HEK293 (cell line): ENCODE data around the gene WDR6.

Experiments used
- BCL11B ChIP-seq: fragments of 450-650 bp; formaldehyde crosslinking; IDR thresholded peaks from 2 replicates; pipeline ENCODE4 v1.5.1; 2016; ENCODE audit warnings: low read depth, missing biosample characterization, missing genetic modification characterization
- HOXC10 ChIP-seq: sonication (generic); formaldehyde crosslinking; IDR thresholded peaks from 2 replicates; pipeline ENCODE4 v1.8.1; 2023; ENCODE audit warnings: mild to moderate bottlenecking, missing genetic modification reagents
- KLF8 ChIP-seq: fragments of 450-650 bp; formaldehyde crosslinking; IDR thresholded peaks from 2 replicates; pipeline ENCODE4 v1.5.1; 2016; ENCODE audit warnings: missing biosample characterization, missing genetic modification characterization
- OSR2 ChIP-seq: fragments of 450-650 bp; formaldehyde crosslinking; IDR thresholded peaks from 2 replicates; pipeline ENCODE4 v1.5.1; 2016; ENCODE audit warnings: missing biosample characterization, missing genetic modification characterization
- PRDM6 ChIP-seq: fragments of 450-650 bp; formaldehyde crosslinking; IDR thresholded peaks from 2 replicates; pipeline ENCODE4 v1.5.1; 2017; ENCODE audit warnings: missing biosample characterization, missing genetic modification characterization
- TSHZ1 ChIP-seq: fragments of 450-650 bp; formaldehyde crosslinking; IDR thresholded peaks from 2 replicates; pipeline ENCODE4 v1.5.1; 2016; ENCODE audit warnings: missing biosample characterization, missing genetic modification characterization, borderline replicate concordance
- WT1 ChIP-seq: fragments of 450-650 bp; formaldehyde crosslinking; IDR thresholded peaks from 2 replicates; pipeline ENCODE4 v1.5.1; 2016; ENCODE audit warnings: missing biosample characterization, missing genetic modification characterization
- ZBTB17 ChIP-seq: fragments of 450-650 bp; formaldehyde crosslinking; IDR thresholded peaks from 2 replicates; pipeline ENCODE4 v1.5.1; 2016; ENCODE audit warnings: missing biosample characterization, missing genetic modification characterization
- ZBTB20 ChIP-seq: fragments of 450-650 bp; formaldehyde crosslinking; IDR thresholded peaks from 2 replicates; pipeline ENCODE4 v1.5.1; 2016; ENCODE audit warnings: missing biosample characterization, missing genetic modification characterization
- ZFP37 ChIP-seq: fragments of 450-650 bp; formaldehyde crosslinking; IDR thresholded peaks from 2 replicates; pipeline ENCODE4 v1.5.1; 2016; ENCODE audit warnings: missing biosample characterization, missing genetic modification characterization
- ZNF133 ChIP-seq: fragments of 450-650 bp; formaldehyde crosslinking; IDR thresholded peaks from 2 replicates; pipeline ENCODE4 v1.5.1; 2016; ENCODE audit warnings: missing biosample characterization, missing genetic modification characterization
- ZNF18 ChIP-seq: fragments of 450-650 bp; formaldehyde crosslinking; IDR thresholded peaks from 2 replicates; pipeline ENCODE4 v1.5.1; 2016; ENCODE audit warnings: missing biosample characterization, missing genetic modification characterization
- ZNF214 ChIP-seq: fragments of 450-650 bp; formaldehyde crosslinking; IDR thresholded peaks from 2 replicates; pipeline ENCODE4 v1.5.1; 2017; ENCODE audit warnings: missing biosample characterization, mild to moderate bottlenecking, missing genetic modification characterization, borderline replicate concordance
- ZNF280D ChIP-seq: fragments of 450-650 bp; formaldehyde crosslinking; IDR thresholded peaks from 2 replicates; pipeline ENCODE4 v1.5.1; 2016; ENCODE audit warnings: missing biosample characterization, missing genetic modification characterization
- ZNF404 ChIP-seq: fragments of 450-650 bp; formaldehyde crosslinking; IDR thresholded peaks from 2 replicates; pipeline ENCODE4 v1.5.1; 2017; ENCODE audit warnings: missing biosample characterization, missing genetic modification characterization
- ZNF48 ChIP-seq: fragments of 450-650 bp; formaldehyde crosslinking; IDR thresholded peaks from 2 replicates; pipeline ENCODE4 v1.5.1; 2016; ENCODE audit warnings: missing biosample characterization, missing genetic modification characterization
- ZNF501 ChIP-seq: fragments of 450-650 bp; formaldehyde crosslinking; IDR thresholded peaks from 2 replicates; pipeline ENCODE4 v1.5.1; 2016; ENCODE audit warnings: missing biosample characterization, missing genetic modification characterization
- ZNF518A ChIP-seq: fragments of 450-650 bp; formaldehyde crosslinking; conservative IDR thresholded peaks from 2 replicates; pipeline ENCODE4 v1.5.1; 2016; ENCODE audit warnings: low read depth, missing biosample characterization, missing genetic modification characterization
- ZNF585B ChIP-seq: fragments of 450-650 bp; formaldehyde crosslinking; IDR thresholded peaks from 2 replicates; pipeline ENCODE4 v1.5.1; 2016; ENCODE audit warnings: missing biosample characterization, missing genetic modification characterization
- ZNF626 ChIP-seq: fragments of 450-650 bp; sonication (Bioruptor Pico); formaldehyde crosslinking; IDR thresholded peaks from 2 replicates; pipeline ENCODE4 v1.5.1; 2018; ENCODE audit warnings: missing biosample characterization, missing genetic modification characterization, inconsistent platforms
- ZNF692 ChIP-seq: fragments of 450-650 bp; formaldehyde crosslinking; IDR thresholded peaks from 2 replicates; pipeline ENCODE4 v1.5.1; 2016; ENCODE audit warnings: missing biosample characterization, missing genetic modification characterization
- ZNF701 ChIP-seq: fragments of 450-650 bp; formaldehyde crosslinking; IDR thresholded peaks from 2 replicates; pipeline ENCODE4 v1.5.1; 2016; ENCODE audit warnings: missing biosample characterization, missing genetic modification characterization
- ZNF768 ChIP-seq: fragments of 450-650 bp; formaldehyde crosslinking; IDR thresholded peaks from 2 replicates; pipeline ENCODE4 v1.5.1; 2018; ENCODE audit warnings: missing biosample characterization, mild to moderate bottlenecking, missing genetic modification characterization

The WDR6 gene

GRCh38 chr3:48989796-48990635, 17.2 kb upstream of the WDR6 start, which contains the start of gene P4HTM (continued):
- no peak for TF ChIP-seq ZNF280D (tag by site-specific recombination)
- TF ChIP-seq ZNF133 (tag by site-specific recombination) = no peak
- no peak for TF ChIP-seq ZNF768 (tag by site-specific recombination)
- TF ChIP-seq ZNF692 (tag by site-specific recombination) = no peak
- TF ChIP-seq ZBTB17 (tag by site-specific recombination) = peak; percentile 77
- TF ChIP-seq WT1 (tag by site-specific recombination) = 0 out of 2 replicates have a peak, but pooled peaks have one; percentile 39
- TF ChIP-seq PRDM6 = no peak
- no peak for TF ChIP-seq ZNF626 (tag by site-specific recombination)
- TF ChIP-seq ZNF585B (tag by site-specific recombination) = no peak
- TF ChIP-seq ZBTB20 = peak; percentile 100
- TF ChIP-seq KLF8 (tag by site-specific recombination) = peak; percentile 66
- no peak for TF ChIP-seq ZNF501 (tag by site-specific recombination)
- no peak for TF ChIP-seq ZFP37
- TF ChIP-seq TSHZ1 (tag by site-specific recombination) = 0 out of 2 replicates have a peak, but pooled peaks have one; percentile 43
- no peak for TF ChIP-seq ZNF701 (tag by site-specific recombination)
- TF ChIP-seq ZNF18 = no peak
- no peak for TF ChIP-seq ZNF404 (tag by site-specific recombination)
- no peak for TF ChIP-seq ZNF48 (tag by site-specific recombination)
- TF ChIP-seq OSR2 (tag by site-specific recombination) = no peak
- TF ChIP-seq HOXC10 (CRISPR knock-in tag) = no peak
- TF ChIP-seq ZNF214 = no peak
- peak; percentile 38; the same call in 1 of the 2 replicates for TF ChIP-seq BCL11B (tag by site-specific recombination)
- no peak for TF ChIP-seq ZNF518A (tag by site-specific recombination)
